Adrenal gland (tissue), 12 donors: Measurements from ENCODE around the gene CYB561A3. TPM values are rescaled to one million over a fixed set of nuclear protein-coding genes. Genes with fewer than 3 reads are reported as not detected.

Source experiments
- DNase-seq, 7 donors: peaks; one replicate each; pipeline ENCODE4 v3.0.0-alpha.2; 2019 to 2020
- H3K27ac ChIP-seq, 5 donors: fragments of 200-600 bp; sonication (generic) in 4 of 5; 1 replicate in 3 of 5; 2 replicates in 2 of 5; pipeline versions ENCODE4 v1.5.1 to v1.8.0; 2016 to 2020; ENCODE audit warnings: mild to moderate bottlenecking in 1 of 5
- H3K27me3 ChIP-seq: fragments of 200-600 bp; 2 replicates; pipeline ENCODE4 v1.8.0; 2021
- H3K36me3 ChIP-seq, 2 donors: fragments of 200-600 bp; replicated peaks in 1 of 2; 1 replicate in 1 of 2; 2 replicates in 1 of 2; pipeline versions ENCODE4 v1.5.1 to v1.8.0; 2018 to 2022
- H3K4me1 ChIP-seq, 2 donors: fragments of 200-600 bp; replicated peaks in 1 of 2; 1 replicate in 1 of 2; 2 replicates in 1 of 2; pipeline versions ENCODE4 v1.5.1 to v1.8.0; 2018 to 2021
- H3K4me3 ChIP-seq, 4 donors: fragments of 200-600 bp; sonication (generic) in 3 of 4; one replicate each; pipeline ENCODE4 v1.5.1; 2016 to 2018
- H3K9me3 ChIP-seq, 3 donors: fragments of 200-600 bp; sonication (generic) in 1 of 3; replicated peaks in 1 of 3; 1 replicate in 2 of 3; 2 replicates in 1 of 3; pipeline versions ENCODE4 v1.5.1 to v1.8.0; 2016 to 2021
- CTCF ChIP-seq, 6 experiments: fragments of 450-650 bp in 4 of 6; fragments of 200-600 bp in 2 of 6; sonication (generic) in 1 of 6; IDR thresholded peaks; 1 replicate in 5 of 6; 2 replicates in 1 of 6; pipeline versions ENCODE4 v1.5.1 to v1.8.0; 2016 to 2021; ENCODE audit warnings: antibody characterized with exemption in 6 of 6, mild to moderate bottlenecking in 2 of 6, moderate library complexity in 1 of 6
- POLR2A ChIP-seq, 2 donors: fragments of 450-650 bp; IDR thresholded peaks; one replicate each; pipeline ENCODE4 v1.6.1; 2017; ENCODE audit warnings: antibody characterized with exemption in 2 of 2, mild to moderate bottlenecking in 2 of 2, moderate library complexity in 1 of 2
- WGBS, 4 donors: extraction: QIAGEN DNeasy Blood & Tissue Kit in 2 of 4; methylation state at CpG; one replicate each; pipeline versions ENCODE4 v1.1.5 to v1.1.7; 2013 to 2017; 5-methylcytosine and 5-hydroxymethylcytosine counted together
- intact Hi-C, 2 donors: fragments of 100-400 bp; cut with DNase I; formaldehyde crosslinking; loops; one replicate each; pipeline versions ENCODE4 v1.14.1 to v1.15.0; 2022 to 2023
- polyA plus RNA-seq, 3 donors: library from polyadenylated mRNA; stranded (reverse); fragments of 200-250 nt in 2 of 3; fragments of 350-450 nt in 1 of 3; fragmentation: Illumina TruSeq in 1 of 3; extraction: RNeasy Lipid Tissue Mini Kit (QIAGEN cat#74804) in 1 of 3; gene quantifications; one replicate each; pipeline ENCODE4 v1.2.3, GENCODE V29; 2013 to 2014
- total RNA-seq, 9 donors: library from RNA; depleted of rRNA in 4 of 9; stranded (reverse); fragments of >200 nt in 4 of 9; fragments of 120-200 nt in 1 of 9; fragmentation: NEBNext Ultra II Directional in 1 of 9; extraction: Animal tissue kit (Norgen Biotek cat#: 25700) in 1 of 9; gene quantifications; one replicate each; pipeline versions ENCODE4 v1.1.0 to v1.2.4, GENCODE V29; 2013 to 2023
- donor health status: healthy with polysubstance abuse.
- donor health status: Bipolar disorder and iron deficiency.
- donor health status: DM: yes; HTN: yes; CAD: no.
- donor health status: DM: no; HTN: no; CAD: no.
- donor health status: DM: no; HTN: no; CAD: no.
- donor health status: DM: yes; HTN: yes; CAD: no.

The CYB561A3 gene
- total and polyA plus RNA-seq, 12 donors = 46.1 to 1,306 (median 622) TPM

DNA sequence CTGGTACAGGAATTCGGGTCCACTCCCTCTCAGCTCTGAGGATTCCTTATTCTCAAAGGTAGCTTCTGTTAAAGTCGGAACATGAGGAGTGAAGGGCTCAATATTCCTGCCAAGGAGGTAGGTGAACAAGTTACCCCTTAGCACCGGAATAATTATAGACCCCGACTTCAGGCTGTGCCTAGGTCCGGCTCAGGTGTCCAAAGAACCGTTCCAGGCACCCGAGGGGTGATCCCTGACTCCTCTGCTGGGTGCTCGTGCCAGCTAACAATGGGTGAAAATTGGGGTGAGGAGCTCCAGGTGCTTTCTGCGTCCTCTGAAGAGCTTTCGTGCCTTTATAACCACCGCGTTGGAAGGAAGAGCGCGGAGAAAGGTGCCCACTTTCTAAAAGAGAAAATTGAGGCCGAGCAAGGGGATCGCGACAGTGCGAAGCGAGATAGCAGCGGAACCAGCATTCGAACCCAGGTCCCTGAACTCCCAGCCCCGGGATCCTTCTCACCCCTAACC is 393 bp downstream of the CYB561A3 start:
- H3K27ac ChIP-seq = peak overlapping the region; percentile 80 to 98 (median 97)
- DNase-seq = no peak

GRCh38 chr11:61359516-61359915 is 2.2 kb downstream of the CYB561A3 start:
- WGBS, 4 donors = 58 to 82% (median 79%) methylated on average over 6 of the region's 6 CpGs

More for the DNA sequence above, 393 bp downstream of the CYB561A3 start:
- Histone ChIP-seq H3K36me3 (peaks cover 0 to 21% of the 10 kb centered on the region in 2 donors), H3K4me3 (peak overlapping the region; percentile 12 to 80 (median 58)), H3K4me1 (peaks cover 50 to 74% of the 10 kb centered on the region in 2 donors), H3K9me3 (no peaks in the 10 kb centered on the region), H3K27me3 (no peaks in the 10 kb centered on the region)
- intact Hi-C loops = no loop called here
- TF ChIP-seq POLR2A (IDR thresholded peaks at IDR 0.05) = no peak
- TF ChIP-seq CTCF (IDR thresholded peaks at IDR 0.05) = no peak
- WGBS, 4 donors = 2 to 5% (median 3%) methylated on average over 10 to 22 of the region's 22 CpGs

DNA sequence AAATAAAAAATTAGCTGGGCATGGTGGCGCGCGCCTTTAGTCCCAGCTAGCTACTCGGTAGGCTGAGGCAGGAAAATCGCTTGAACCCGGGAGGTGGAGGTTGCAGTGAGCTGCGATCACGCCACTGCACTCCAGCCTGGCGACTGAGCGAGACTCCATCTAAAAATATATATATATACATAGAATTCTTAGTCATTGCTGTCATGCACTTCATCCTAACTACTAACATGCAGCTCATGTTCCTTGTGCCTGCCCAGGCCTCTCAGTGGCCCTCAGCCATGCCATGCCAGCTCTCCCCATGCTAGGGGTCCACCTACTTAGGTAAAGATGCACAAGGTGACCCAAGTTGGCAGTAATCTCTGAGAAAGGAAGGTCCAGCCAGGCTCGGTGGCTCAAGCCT is 3.1 kb downstream of the CYB561A3 start:
- Histone ChIP-seq H3K36me3 (peaks cover 0 to 11% of the 10 kb centered on the region in 2 donors), H3K27me3 (no peaks in the 10 kb centered on the region), H3K9me3 (no peaks in the 10 kb centered on the region), H3K27ac (peak overlapping the region in 3 of 5 donors; percentile 47 to 98 (median 95)), H3K4me3 (no peak overlapping the region), H3K4me1 (peaks cover 43 to 69% of the 10 kb centered on the region in 2 donors)
- intact Hi-C loops = no loop called here
- DNase-seq = no peak
- WGBS, 4 donors = 90 to 99% (median 97%) methylated on average over 10 to 11 of the region's 11 CpGs
- TF ChIP-seq POLR2A (IDR thresholded peaks at IDR 0.05) = no peak
- TF ChIP-seq CTCF (IDR thresholded peaks at IDR 0.05) = no peak

More at GRCh38 chr11:61359516-61359915, 2.2 kb downstream of the CYB561A3 start:
- H3K27me3 ChIP-seq = no peaks in the 10 kb centered on the region
- H3K4me1 ChIP-seq = peaks cover 48 to 69% of the 10 kb centered on the region in 2 donors
- H3K36me3 ChIP-seq = peaks cover 0 to 11% of the 10 kb centered on the region in 2 donors
- TF ChIP-seq CTCF (IDR thresholded peaks at IDR 0.05) (no peak), POLR2A (IDR thresholded peaks at IDR 0.05) (peak; percentile 5 to 10)
- intact Hi-C loops = no loop called here
- no peak for DNase-seq
- peak overlapping the region; percentile 32 to 98 (median 97) for H3K27ac ChIP-seq
- peak overlapping the region in 1 of 4 donors; percentile 80 for H3K4me3 ChIP-seq
- no peaks in the 10 kb centered on the region for H3K9me3 ChIP-seq

DNA sequence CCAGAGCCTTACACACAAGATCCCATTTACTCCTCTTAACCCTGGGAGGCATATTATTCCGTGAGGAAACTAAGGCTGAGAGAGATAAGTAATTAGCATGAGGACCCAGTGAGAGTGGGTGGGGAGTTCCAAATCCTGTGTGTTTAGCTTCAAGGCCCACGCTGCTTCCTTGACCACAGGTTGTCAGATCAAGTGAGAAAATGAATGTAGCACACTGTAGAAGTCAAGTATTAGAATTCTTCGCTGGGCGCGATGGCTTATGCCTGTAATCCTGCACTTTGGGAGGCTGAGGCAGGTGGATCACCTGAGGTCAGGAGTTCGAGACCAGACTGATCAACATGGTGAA is 3.8 kb downstream of the CYB561A3 start:
- intact Hi-C loops = no loop called here
- H3K4me3 ChIP-seq = no peak overlapping the region
- H3K27me3 ChIP-seq = no peaks in the 10 kb centered on the region
- WGBS, 4 donors = 93 to 94% (median 93%) methylated on average over 6 of the region's 6 CpGs
- H3K9me3 ChIP-seq = no peaks in the 10 kb centered on the region
- no peak for TF ChIP-seq POLR2A (IDR thresholded peaks at IDR 0.05)
- no peak for TF ChIP-seq CTCF (IDR thresholded peaks at IDR 0.05)
- peak overlapping the region in 4 of 5 donors; percentile 5 to 81 (median 69) for H3K27ac ChIP-seq
- peaks cover 0 to 17% of the 10 kb centered on the region in 2 donors for H3K36me3 ChIP-seq
- H3K4me1 ChIP-seq = peaks cover 42 to 69% of the 10 kb centered on the region in 2 donors
- DNase-seq = no peak
